DND-41 (cell line): ENCODE data around the gene EIF6.

Experiments used
- ATAC-seq: fragments of 200-7000 bp; cut with Tn5 transposase; 3 replicates; pipeline ENCODE4 v1.9.1; 2021; ENCODE audit warnings: low read depth; ENCODE audit not compliant: insufficient read depth
- DNase-seq: peaks from one replicate; pipeline ENCODE4 v3.0.0-alpha.2; 2020
- H2AFZ ChIP-seq: 2 replicates; pipeline ENCODE4 v1.6.0; 2012; ENCODE audit warnings: low read depth, low read length
- H3K27ac ChIP-seq: 2 replicates; pipeline ENCODE4 v1.5.1; 2012; ENCODE audit warnings: low read length, inconsistent platforms
- H3K27me3 ChIP-seq: fragments of 200-600 bp; sonication (generic); 2 replicates; pipeline ENCODE4 v1.6.0; 2012; ENCODE audit warnings: low read length, mild to moderate bottlenecking, inconsistent platforms; ENCODE audit not compliant: insufficient read depth, poor library complexity
- H3K36me3 ChIP-seq: 2 replicates; pipeline ENCODE4 v1.5.1; 2012; ENCODE audit warnings: low read length, inconsistent platforms; ENCODE audit not compliant: insufficient read depth
- H3K4me1 ChIP-seq: 2 replicates; pipeline ENCODE4 v1.5.1; 2012; ENCODE audit warnings: mild to moderate bottlenecking, low read length; ENCODE audit not compliant: insufficient read depth
- H3K4me2 ChIP-seq: 2 replicates; pipeline ENCODE4 v1.6.0; 2012; ENCODE audit warnings: mild to moderate bottlenecking, moderate library complexity, low read length, inconsistent platforms; ENCODE audit not compliant: insufficient read depth
- H3K4me3 ChIP-seq, 2 experiments: fragments of 200-600 bp in 1 of 2; shearing (Covaris generic) in 1 of 2; 2 replicates each; pipeline ENCODE4 v1.5.1; 2012 to 2016; ENCODE audit warnings: inconsistent platforms in 2 of 2, low read length in 2 of 2, mild to moderate bottlenecking in 2 of 2, low read depth in 1 of 2, moderate library complexity in 1 of 2
- H3K79me2 ChIP-seq: 2 replicates; pipeline ENCODE4 v1.6.0; 2012; ENCODE audit warnings: low read length, inconsistent platforms; ENCODE audit not compliant: insufficient read depth
- H3K9ac ChIP-seq: 2 replicates; pipeline ENCODE4 v1.6.0; 2012; ENCODE audit warnings: low read depth, mild to moderate bottlenecking, inconsistent platforms, low read length, moderate library complexity
- H3K9me3 ChIP-seq: 2 replicates; pipeline ENCODE4 v1.5.1; 2012; ENCODE audit warnings: low read length, moderate library complexity, mild to moderate bottlenecking, inconsistent platforms; ENCODE audit not compliant: insufficient read depth, severe bottlenecking
- H4K20me1 ChIP-seq: 2 replicates; pipeline ENCODE4 v1.6.0; 2012; ENCODE audit warnings: low read length; ENCODE audit not compliant: insufficient read depth
- EZH2 ChIP-seq: IDR thresholded peaks from 3 replicates; pipeline ENCODE4 v1.6.1; 2012; ENCODE audit warnings: borderline replicate concordance, low read depth, mild to moderate bottlenecking, moderate library complexity, low read length, inconsistent platforms; ENCODE audit not compliant: severe bottlenecking
- TF ChIP-seq, protein P1 (sequence below): IDR thresholded peaks from 2 replicates; pipeline ENCODE4 v1.5.1; 2012; ENCODE audit warnings: borderline replicate concordance, low read length, moderate library complexity, mild to moderate bottlenecking; ENCODE audit not compliant: poor library complexity, severe bottlenecking; ENCODE audit errors: extremely low read depth

Gene EIF6

DNA sequence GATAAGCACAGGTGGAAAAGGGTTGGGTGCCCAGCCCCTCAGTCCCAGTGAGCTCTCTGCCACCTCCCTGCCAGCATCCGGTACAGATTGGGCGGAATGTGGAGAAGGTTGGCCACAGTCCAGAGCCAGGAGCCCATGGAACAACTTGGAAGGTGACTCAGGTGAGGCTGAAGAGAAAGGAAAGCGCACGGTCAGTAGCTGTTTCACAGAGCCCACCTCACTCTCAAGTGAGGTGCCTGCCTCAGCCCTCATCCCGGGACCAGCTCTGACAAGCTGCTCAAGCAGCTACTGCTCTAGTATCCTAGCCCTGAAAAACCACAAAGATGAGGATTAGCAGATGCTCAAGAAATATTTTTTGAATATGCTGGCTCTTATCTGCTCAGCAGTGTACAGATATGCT lies 5.5 kb downstream of the EIF6 start:
- peaks cover 23% of the 10 kb centered on the region for H3K79me2 ChIP-seq
- H3K9me3 ChIP-seq = no peaks in the 10 kb centered on the region
- DNase-seq (no peak), ATAC-seq (no peak)
- H3K9ac ChIP-seq = no peak overlapping the region
- H3K36me3 ChIP-seq = peaks cover 32% of the 10 kb centered on the region
- peaks cover 27% of the 10 kb centered on the region for H3K4me1 ChIP-seq
- H2AFZ ChIP-seq = no peak overlapping the region
- peaks cover 2% of the 10 kb centered on the region for H3K27me3 ChIP-seq
- no peak overlapping the region for H3K27ac ChIP-seq
- peaks cover 22% of the 10 kb centered on the region for H4K20me1 ChIP-seq
- no peak overlapping the region for H3K4me3 ChIP-seq
- H3K4me2 ChIP-seq = no peak overlapping the region
- TF ChIP-seq, protein P1, sequence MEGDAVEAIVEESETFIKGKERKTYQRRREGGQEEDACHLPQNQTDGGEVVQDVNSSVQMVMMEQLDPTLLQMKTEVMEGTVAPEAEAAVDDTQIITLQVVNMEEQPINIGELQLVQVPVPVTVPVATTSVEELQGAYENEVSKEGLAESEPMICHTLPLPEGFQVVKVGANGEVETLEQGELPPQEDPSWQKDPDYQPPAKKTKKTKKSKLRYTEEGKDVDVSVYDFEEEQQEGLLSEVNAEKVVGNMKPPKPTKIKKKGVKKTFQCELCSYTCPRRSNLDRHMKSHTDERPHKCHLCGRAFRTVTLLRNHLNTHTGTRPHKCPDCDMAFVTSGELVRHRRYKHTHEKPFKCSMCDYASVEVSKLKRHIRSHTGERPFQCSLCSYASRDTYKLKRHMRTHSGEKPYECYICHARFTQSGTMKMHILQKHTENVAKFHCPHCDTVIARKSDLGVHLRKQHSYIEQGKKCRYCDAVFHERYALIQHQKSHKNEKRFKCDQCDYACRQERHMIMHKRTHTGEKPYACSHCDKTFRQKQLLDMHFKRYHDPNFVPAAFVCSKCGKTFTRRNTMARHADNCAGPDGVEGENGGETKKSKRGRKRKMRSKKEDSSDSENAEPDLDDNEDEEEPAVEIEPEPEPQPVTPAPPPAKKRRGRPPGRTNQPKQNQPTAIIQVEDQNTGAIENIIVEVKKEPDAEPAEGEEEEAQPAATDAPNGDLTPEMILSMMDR = no peak
- no peak for TF ChIP-seq EZH2

DNA sequence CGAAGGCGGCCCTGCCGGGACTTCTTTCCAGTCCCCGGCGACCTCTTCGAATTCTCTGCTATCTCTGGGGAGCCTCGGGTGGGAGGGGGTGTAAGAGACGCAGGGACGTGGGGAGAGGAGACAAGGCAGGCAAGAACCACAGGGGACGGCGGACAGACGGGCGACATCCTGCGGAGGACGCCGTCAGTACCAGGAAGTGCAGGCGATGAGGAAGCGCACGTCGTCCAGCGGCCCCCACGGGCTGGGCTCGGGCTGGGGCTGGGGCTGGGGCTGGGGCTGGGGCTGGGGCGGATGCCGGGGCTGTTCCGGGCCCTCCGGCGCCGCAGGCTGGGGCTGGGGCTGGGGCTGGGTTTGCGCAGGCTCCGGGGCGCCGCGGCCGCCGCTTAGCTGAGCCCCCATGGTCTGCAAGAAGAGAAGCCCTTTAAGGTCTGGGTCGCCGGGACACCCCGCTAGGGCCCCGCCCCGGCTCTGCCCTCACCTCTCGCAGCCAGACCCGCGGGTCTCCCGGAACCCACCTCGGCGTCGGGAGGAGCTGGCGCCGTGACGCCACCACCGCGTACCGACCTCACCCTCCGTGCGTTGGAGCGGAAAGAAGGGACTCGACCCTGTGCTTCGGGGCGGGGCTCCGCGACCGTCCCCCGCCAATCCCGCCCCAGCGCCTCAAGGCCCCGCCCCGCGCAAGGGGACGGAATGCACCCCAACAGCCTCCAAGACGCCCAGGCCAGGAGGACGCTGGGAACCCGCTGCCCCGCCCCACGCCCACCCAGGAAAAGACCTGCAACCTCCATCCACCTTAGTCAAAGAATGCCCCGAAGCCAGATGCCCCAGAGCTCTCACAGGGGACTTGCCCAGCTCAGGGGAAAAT lies 6.8 kb downstream of the EIF6 start, which contains the start of gene MMP24OS:
MMP24OS (minus strand) TSS at position 592 of the 865 bp plus-strand sequence; CDS start at position 399, 193 bp downstream.
- DNase-seq (peak; percentile 86), ATAC-seq (peak; percentile 89)
- Histone ChIP-seq H3K9me3 (no peaks in the 10 kb centered on the region), H3K4me1 (peaks cover 17% of the 10 kb centered on the region), H3K36me3 (peaks cover 32% of the 10 kb centered on the region), H3K4me3 (peak within 1 kb of the TSS; percentile 38 to 64; a peak in 3 of 4 replicates), H3K4me2 (peak within 1 kb of the TSS; percentile 77), H3K27me3 (no peaks in the 10 kb centered on the region), H2AFZ (peak within 1 kb of the TSS; percentile 62), H3K79me2 (peaks cover 12% of the 10 kb centered on the region), H3K27ac (peak within 1 kb of the TSS; percentile 66), H4K20me1 (peaks cover 25% of the 10 kb centered on the region), H3K9ac (peak within 1 kb of the TSS; percentile 66)
- TF ChIP-seq, protein P1 = peak; percentile 49
- no peak for TF ChIP-seq EZH2

DNA sequence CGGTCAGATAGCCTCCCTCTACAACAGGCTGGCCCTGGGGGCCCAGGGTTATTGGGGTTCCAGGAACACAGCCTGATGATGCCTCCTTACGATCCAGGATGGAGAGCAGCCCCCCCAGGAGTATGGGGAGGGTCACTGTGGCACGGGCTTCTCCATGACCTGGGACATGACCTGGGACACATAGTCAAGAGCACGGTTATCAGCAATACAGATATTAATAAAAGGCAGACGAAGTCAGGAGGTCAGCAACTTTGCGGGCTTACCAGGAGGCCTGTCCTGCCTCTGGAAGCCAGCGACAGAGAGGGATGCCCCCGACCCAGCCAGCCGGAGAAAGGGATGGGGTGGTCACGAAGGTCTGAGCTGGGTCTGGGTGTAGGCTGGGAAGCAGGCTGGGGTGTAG lies 7.4 kb downstream of the EIF6 start:
- Histone ChIP-seq H3K27me3 (no peaks in the 10 kb centered on the region), H3K36me3 (peaks cover 29% of the 10 kb centered on the region), H3K27ac (peak overlapping the region; percentile 66), H3K4me2 (peak overlapping the region; percentile 77), H3K4me3 (peak overlapping the region; percentile 38 to 64; a peak in 3 of 4 replicates), H3K9me3 (no peaks in the 10 kb centered on the region), H3K9ac (peak overlapping the region; percentile 66), H4K20me1 (peaks cover 25% of the 10 kb centered on the region), H2AFZ (peak overlapping the region; percentile 62; the same call in 1 of the 2 replicates), H3K4me1 (peaks cover 17% of the 10 kb centered on the region), H3K79me2 (peaks cover 8% of the 10 kb centered on the region)
- TF ChIP-seq EZH2 = no peak
- TF ChIP-seq, protein P1 = no peak
- ATAC-seq = no peak
- DNase-seq = no peak
